Tibial nerve (tissue), 4 donors: ENCODE data around the gene GNG7. TPM values are rescaled to one million over a fixed set of nuclear protein-coding genes. Genes with fewer than 3 reads are reported as not detected.
A peak's percentile ranks its signal among the peaks of the same experiment; 100 is the strongest.

ENCODE experiments used
- DNase-seq, 2 donors: peaks; one replicate each; pipeline ENCODE4 v3.0.0-alpha.2; 2019; ENCODE audit warnings: low spot score in 2 of 2
- H3K27ac ChIP-seq, 4 donors: fragments of 200-600 bp; sonication (generic) in 3 of 4; one replicate each; pipeline ENCODE4 v1.5.1; 2017 to 2019; ENCODE audit warnings: mild to moderate bottlenecking in 1 of 4
- H3K27me3 ChIP-seq, 2 donors: fragments of 200-600 bp; sonication (generic) in 1 of 2; one replicate each; pipeline versions ENCODE4 v1.5.1 to v1.6.0; 2017 to 2019
- H3K36me3 ChIP-seq, 3 donors: fragments of 200-600 bp; sonication (generic); one replicate each; pipeline ENCODE4 v1.5.1; 2018 to 2019
- H3K4me1 ChIP-seq, 4 donors: fragments of 200-600 bp; sonication (generic) in 3 of 4; one replicate each; pipeline ENCODE4 v1.5.1; 2017 to 2019
- H3K4me3 ChIP-seq, 4 donors: fragments of 200-600 bp; sonication (generic) in 3 of 4; one replicate each; pipeline ENCODE4 v1.5.1; 2017 to 2019; ENCODE audit warnings: mild to moderate bottlenecking in 1 of 4, moderate library complexity in 1 of 4
- H3K9me3 ChIP-seq, 4 donors: fragments of 200-600 bp; sonication (generic) in 3 of 4; one replicate each; pipeline ENCODE4 v1.5.1; 2017 to 2019
- EP300 ChIP-seq, 2 donors: sonication (generic); formaldehyde crosslinking; IDR thresholded peaks; one replicate each; pipeline ENCODE4 v1.6.1; 2017; ENCODE audit warnings: antibody characterized with exemption in 2 of 2, mild to moderate bottlenecking in 1 of 2
- POLR2A ChIP-seq, 2 donors: fragments of 450-650 bp; IDR thresholded peaks; one replicate each; pipeline ENCODE4 v1.6.1; 2017; ENCODE audit warnings: antibody characterized with exemption in 2 of 2, mild to moderate bottlenecking in 2 of 2, moderate library complexity in 2 of 2
- WGBS, 2 donors: methylation state at CpG; one replicate each; pipeline ENCODE4 v1.1.5; 2018; 5-methylcytosine and 5-hydroxymethylcytosine counted together
- total RNA-seq, 4 donors: library from RNA; depleted of rRNA; stranded (reverse); fragments of >200 nt; gene quantifications; one replicate each; pipeline ENCODE4 v1.1.0, GENCODE V29; 2016
- TF ChIP-seq, protein P1 (sequence below), 5 experiments: fragments of 200-600 bp in 3 of 5; fragments of 450-650 bp in 2 of 5; sonication (generic) in 3 of 5; IDR thresholded peaks; one replicate each; pipeline ENCODE4 v1.5.1; 2016 to 2019; ENCODE audit warnings: antibody characterized with exemption in 5 of 5, mild to moderate bottlenecking in 3 of 5, moderate library complexity in 2 of 5

Gene GNG7
- total RNA-seq, 4 donors from 2014 or later: 2.6 to 5.3 (median 3.5) TPM

DNA sequence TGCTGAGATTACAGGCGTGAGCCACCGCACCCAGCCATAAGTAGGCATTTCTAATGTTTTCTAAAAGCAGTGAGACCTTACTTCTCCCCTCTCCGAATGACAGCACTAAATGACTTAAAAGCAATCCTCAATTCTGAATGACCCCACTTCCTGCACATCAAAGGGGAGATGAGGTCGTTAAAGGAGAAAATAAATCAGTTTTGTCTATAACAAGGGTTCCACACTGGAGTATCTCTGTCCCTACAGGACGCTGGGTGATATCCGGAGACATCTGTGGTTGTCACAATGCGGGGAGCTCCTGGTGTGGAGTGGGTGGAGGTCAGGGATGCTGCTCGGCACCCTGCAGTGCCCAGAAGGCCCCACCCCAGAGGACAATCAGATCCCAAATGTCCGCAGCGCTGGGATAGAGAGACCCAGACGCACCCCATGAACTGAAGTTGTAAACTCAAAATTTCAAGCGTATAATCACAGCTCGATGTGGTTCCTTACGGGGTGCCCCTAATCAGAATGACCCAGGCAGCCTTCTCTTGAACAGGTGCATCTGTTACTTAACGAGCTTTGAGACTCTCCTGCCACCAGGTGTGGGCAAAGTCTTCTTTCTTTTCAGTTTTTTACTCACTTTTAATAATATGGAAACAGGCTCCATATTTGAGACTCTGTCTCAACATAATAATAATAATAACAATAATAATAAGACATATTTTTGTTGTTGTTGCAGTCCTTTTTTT lies 2.9 kb downstream of the GNG7 start:
- no peaks in the 10 kb centered on the region for H3K36me3 ChIP-seq

DNA sequence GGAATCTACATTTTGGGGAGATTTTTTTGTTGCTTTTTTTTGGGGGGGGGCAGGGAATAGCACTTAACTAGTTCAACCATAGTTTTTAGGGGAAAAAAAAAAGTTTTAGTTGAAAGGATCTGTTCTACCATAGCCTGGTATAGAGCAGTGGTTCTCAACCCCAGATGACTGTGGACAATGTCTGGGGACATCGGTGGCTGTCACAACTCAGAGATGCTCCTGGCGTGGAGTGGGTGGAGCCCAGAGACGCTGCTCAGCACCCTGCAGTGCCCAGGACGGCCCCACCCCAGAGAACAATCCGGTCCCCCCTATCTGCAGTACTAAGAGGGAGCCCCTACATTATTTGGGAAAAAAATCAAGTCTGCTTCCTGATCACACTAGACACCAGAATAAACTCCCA lies 8.3 kb downstream of the GNG7 start:
- no peak overlapping the region for H3K27ac ChIP-seq
- DNase-seq: no peak

More for the DNA sequence above, 2.9 kb downstream of the GNG7 start:
- Histone ChIP-seq H3K4me3 (no peak overlapping the region), H3K9me3 (no peaks in the 10 kb centered on the region), H3K27me3 (peaks cover 0 to 19% of the 10 kb centered on the region in 2 donors), H3K4me1 (peaks cover 0 to 36% (median 10%) of the 10 kb centered on the region in 4 donors), H3K27ac (peak overlapping the region in 1 of 4 donors; percentile 14)
- TF ChIP-seq EP300 (IDR thresholded peaks at IDR 0.05) (no peak), POLR2A (IDR thresholded peaks at IDR 0.05) (no peak)
- TF ChIP-seq, protein P1, sequence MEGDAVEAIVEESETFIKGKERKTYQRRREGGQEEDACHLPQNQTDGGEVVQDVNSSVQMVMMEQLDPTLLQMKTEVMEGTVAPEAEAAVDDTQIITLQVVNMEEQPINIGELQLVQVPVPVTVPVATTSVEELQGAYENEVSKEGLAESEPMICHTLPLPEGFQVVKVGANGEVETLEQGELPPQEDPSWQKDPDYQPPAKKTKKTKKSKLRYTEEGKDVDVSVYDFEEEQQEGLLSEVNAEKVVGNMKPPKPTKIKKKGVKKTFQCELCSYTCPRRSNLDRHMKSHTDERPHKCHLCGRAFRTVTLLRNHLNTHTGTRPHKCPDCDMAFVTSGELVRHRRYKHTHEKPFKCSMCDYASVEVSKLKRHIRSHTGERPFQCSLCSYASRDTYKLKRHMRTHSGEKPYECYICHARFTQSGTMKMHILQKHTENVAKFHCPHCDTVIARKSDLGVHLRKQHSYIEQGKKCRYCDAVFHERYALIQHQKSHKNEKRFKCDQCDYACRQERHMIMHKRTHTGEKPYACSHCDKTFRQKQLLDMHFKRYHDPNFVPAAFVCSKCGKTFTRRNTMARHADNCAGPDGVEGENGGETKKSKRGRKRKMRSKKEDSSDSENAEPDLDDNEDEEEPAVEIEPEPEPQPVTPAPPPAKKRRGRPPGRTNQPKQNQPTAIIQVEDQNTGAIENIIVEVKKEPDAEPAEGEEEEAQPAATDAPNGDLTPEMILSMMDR (IDR thresholded peaks at IDR 0.05): no peak
- 57 to 73% methylated on average over 15 of the region's 15 CpGs for WGBS, 2 donors
- no peak for DNase-seq

DNA sequence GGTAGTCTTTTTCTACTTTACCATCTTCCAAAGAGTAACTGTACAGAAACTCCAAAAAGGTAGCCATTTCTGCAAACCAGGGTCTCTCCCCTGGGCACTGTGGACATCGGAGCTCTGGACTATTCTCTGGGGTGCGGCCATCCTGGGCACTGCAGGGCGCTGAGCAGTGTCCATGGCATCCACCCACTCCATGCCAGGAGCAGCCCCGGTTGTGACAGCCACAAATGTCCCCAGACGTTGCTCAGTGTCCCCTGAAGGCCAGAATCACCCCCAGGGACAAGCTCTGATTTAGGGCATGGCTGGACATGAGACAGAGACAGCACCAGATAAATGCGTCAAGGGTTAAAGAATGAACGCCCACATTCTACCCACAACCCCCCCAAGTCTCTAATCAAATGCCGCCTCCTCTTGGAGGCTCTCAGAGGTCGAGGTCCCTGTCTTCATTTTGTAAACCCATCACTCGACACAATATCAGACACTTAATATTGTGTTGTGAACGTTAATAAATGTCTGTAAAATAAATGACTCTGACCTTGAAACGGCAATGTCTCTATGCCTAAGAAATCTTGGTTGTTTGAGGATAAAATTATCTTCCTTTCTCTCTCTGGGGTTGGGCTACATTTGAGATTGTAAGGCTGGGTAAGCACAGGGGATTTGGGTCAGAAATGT lies 8.9 kb downstream of the GNG7 start:
- no peak overlapping the region for H3K4me3 ChIP-seq
- no peak for TF ChIP-seq POLR2A (IDR thresholded peaks at IDR 0.05)
- TF ChIP-seq, protein P1 (IDR thresholded peaks at IDR 0.05): no peak
- TF ChIP-seq EP300 (IDR thresholded peaks at IDR 0.05): no peak
- H3K27ac ChIP-seq: no peak overlapping the region
- no peak for DNase-seq
- no peaks in the 10 kb centered on the region for H3K9me3 ChIP-seq
- no peaks in the 10 kb centered on the region for H3K27me3 ChIP-seq
- H3K4me1 ChIP-seq: peaks cover 0 to 22% (median 9%) of the 10 kb centered on the region in 4 donors
- 34 to 44% methylated on average over 10 to 12 of the region's 12 CpGs for WGBS, 2 donors
- H3K36me3 ChIP-seq: no peaks in the 10 kb centered on the region

More for the DNA sequence above, 8.3 kb downstream of the GNG7 start:
- TF ChIP-seq POLR2A (IDR thresholded peaks at IDR 0.05): no peak
- TF ChIP-seq, protein P1 (IDR thresholded peaks at IDR 0.05): no peak
- H3K27me3 ChIP-seq: no peaks in the 10 kb centered on the region
- H3K36me3 ChIP-seq: no peaks in the 10 kb centered on the region
- no peak overlapping the region for H3K4me3 ChIP-seq
- 65 to 71% methylated on average over 5 of the region's 5 CpGs for WGBS, 2 donors
- no peaks in the 10 kb centered on the region for H3K9me3 ChIP-seq
- peaks cover 0 to 22% (median 9%) of the 10 kb centered on the region in 4 donors for H3K4me1 ChIP-seq

DNA sequence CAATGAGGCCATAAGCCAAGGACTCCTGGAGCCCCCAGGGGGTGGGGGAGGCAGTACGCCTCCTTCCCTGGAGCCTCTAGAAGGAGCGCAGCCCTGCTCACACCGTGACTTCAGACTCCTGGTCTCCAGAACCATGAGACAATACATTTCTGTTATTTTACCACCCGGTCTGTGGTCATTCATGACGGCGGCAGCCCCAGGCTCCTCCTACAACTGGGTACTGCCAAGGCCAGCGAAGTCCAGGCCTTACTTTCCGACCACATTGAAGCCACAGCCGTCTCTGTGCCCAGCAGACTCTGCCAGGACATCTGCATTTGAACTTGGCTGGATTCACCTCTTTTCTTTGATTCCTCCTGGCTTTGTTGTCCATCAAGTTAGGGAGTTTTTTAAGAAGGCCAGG lies 10.5 kb downstream of the GNG7 start:
- Histone ChIP-seq H3K4me3 (no peak overlapping the region), H3K27ac (no peak overlapping the region), H3K27me3 (no peaks in the 10 kb centered on the region), H3K36me3 (no peaks in the 10 kb centered on the region), H3K4me1 (peaks cover 0 to 22% (median 9%) of the 10 kb centered on the region in 4 donors), H3K9me3 (no peaks in the 10 kb centered on the region)
- no peak for DNase-seq
- TF ChIP-seq EP300 (IDR thresholded peaks at IDR 0.05) (no peak), POLR2A (IDR thresholded peaks at IDR 0.05) (no peak)
- TF ChIP-seq, protein P1 (IDR thresholded peaks at IDR 0.05): no peak
- WGBS, 2 donors: 53 to 74% methylated on average over 9 of the region's 9 CpGs

DNA sequence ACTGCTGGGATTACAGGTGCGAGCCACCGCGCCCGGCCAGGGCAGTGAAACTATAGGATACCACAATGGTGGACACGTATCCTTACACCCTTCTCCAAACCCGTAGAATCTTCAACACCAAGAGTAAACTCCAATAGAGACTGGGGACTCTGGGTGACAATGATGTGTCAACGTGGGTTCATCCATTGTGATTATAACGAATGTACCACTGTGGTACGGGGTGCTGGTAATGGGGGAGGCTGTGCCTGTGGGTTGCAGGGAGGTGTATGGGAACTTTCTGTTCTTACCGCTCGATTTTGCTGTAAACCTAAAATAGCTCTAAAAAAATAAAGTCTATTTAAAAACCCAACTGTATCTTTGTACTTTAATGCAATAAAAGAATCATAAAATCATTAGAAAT lies 11.6 kb downstream of the GNG7 start:
- Histone ChIP-seq H3K36me3 (no peaks in the 10 kb centered on the region), H3K27ac (no peak overlapping the region), H3K4me1 (peaks cover 0 to 21% (median 9%) of the 10 kb centered on the region in 4 donors), H3K9me3 (no peaks in the 10 kb centered on the region), H3K4me3 (no peak overlapping the region), H3K27me3 (no peaks in the 10 kb centered on the region)
- no peak for TF ChIP-seq POLR2A (IDR thresholded peaks at IDR 0.05)
- TF ChIP-seq, protein P1 (IDR thresholded peaks at IDR 0.05): no peak
- TF ChIP-seq EP300 (IDR thresholded peaks at IDR 0.05): no peak
- 92 to 94% methylated on average over 11 of the region's 11 CpGs for WGBS, 2 donors
- DNase-seq: no peak
